Ovary (tissue), 9 donors: Measurements from ENCODE around the gene DNAI1. TPM values are rescaled to one million over a fixed set of nuclear protein-coding genes. Genes with fewer than 3 reads are reported as not detected.

Experiments
- DNase-seq, 5 donors: peaks; one replicate each; pipeline ENCODE4 v3.0.0-alpha.2; 2019 to 2020
- H3K27ac ChIP-seq, 2 donors: fragments of 200-600 bp; one replicate each; pipeline versions ENCODE4 v1.5.1 to v1.8.0; 2019 to 2022
- H3K27me3 ChIP-seq: fragments of 200-600 bp; one replicate; pipeline ENCODE4 v1.8.0; 2022
- H3K36me3 ChIP-seq: fragments of 200-600 bp; sonication (generic); one replicate; pipeline ENCODE4 v1.5.1; 2019
- H3K4me1 ChIP-seq: one replicate; pipeline ENCODE4 v1.8.1; 2013; ENCODE audit warnings: mild to moderate bottlenecking, moderate library complexity; ENCODE audit not compliant: insufficient read depth
- H3K4me3 ChIP-seq: fragments of 200-600 bp; sonication (generic); one replicate; pipeline ENCODE4 v1.5.1; 2017
- H3K9me3 ChIP-seq, 2 donors: fragments of 200-600 bp in 1 of 2; sonication (generic) in 1 of 2; one replicate each; pipeline versions ENCODE4 v1.5.1 to v1.8.1; 2013 to 2019; ENCODE audit warnings: mild to moderate bottlenecking in 1 of 2, moderate library complexity in 1 of 2
- CTCF ChIP-seq, 3 donors: fragments of 450-650 bp in 2 of 3; fragments of 200-600 bp in 1 of 3; IDR thresholded peaks; one replicate each; pipeline versions ENCODE4 v1.5.1 to v1.8.0; 2016 to 2022; ENCODE audit warnings: antibody characterized with exemption in 3 of 3, mild to moderate bottlenecking in 1 of 3
- EP300 ChIP-seq: sonication (generic); formaldehyde crosslinking; IDR thresholded peaks from one replicate; pipeline ENCODE4 v1.6.1; 2017; ENCODE audit warnings: antibody characterized with exemption
- POLR2A ChIP-seq: fragments of 450-650 bp; IDR thresholded peaks from one replicate; pipeline ENCODE4 v1.6.1; 2017; ENCODE audit warnings: antibody characterized with exemption, mild to moderate bottlenecking, moderate library complexity
- WGBS, 3 donors: extraction: QIAGEN DNeasy Blood & Tissue Kit in 1 of 3; methylation state at CpG; one replicate each; pipeline versions ENCODE4 v1.1.5 to v1.1.7; 2013 to 2017; 5-methylcytosine and 5-hydroxymethylcytosine counted together
- intact Hi-C, 4 donors: fragments of 100-400 bp; cut with DNase I; formaldehyde crosslinking; loops; one replicate each; pipeline versions ENCODE4 v1.11.0 to v1.15.1; 2022 to 2023
- polyA plus RNA-seq, 2 donors: library from polyadenylated mRNA; stranded (reverse); fragments of 200-250 nt in 1 of 2; fragments of 350-450 nt in 1 of 2; fragmentation: Illumina TruSeq in 1 of 2; extraction: RNeasy Lipid Tissue Mini Kit (QIAGEN cat#74804) in 1 of 2; gene quantifications; one replicate each; pipeline ENCODE4 v1.2.3, GENCODE V29; 2013 to 2014
- total RNA-seq, 7 donors: library from RNA; depleted of rRNA in 2 of 7; stranded (reverse); fragments of >200 nt in 2 of 7; fragmentation: NEBNext Ultra II Directional in 3 of 7; extraction: Animal tissue kit (Norgen Biotek cat#: 25700) in 3 of 7; gene quantifications; one replicate each; pipeline versions ENCODE4 v1.1.0 to v1.2.4, GENCODE V29; 2016 to 2023
- donor health status: DM: no; HTN: no; CAD: no; lungs with moderate emphysema.
- donor health status: DM: no; HTN: no; CAD: no.
- donor health status: Bipolar disorder and iron deficiency.
- donor health status: DM: yes; HTN: yes; CAD: no.
- donor health status: DM: no; HTN: no; CAD: no.
- donor health status: DM: yes; HTN: yes; CAD: no.

Gene DNAI1
- total and polyA plus RNA-seq, 9 donors, result 0.10 to 26.1 (median 1.9) TPM; not detected in 3

DNA sequence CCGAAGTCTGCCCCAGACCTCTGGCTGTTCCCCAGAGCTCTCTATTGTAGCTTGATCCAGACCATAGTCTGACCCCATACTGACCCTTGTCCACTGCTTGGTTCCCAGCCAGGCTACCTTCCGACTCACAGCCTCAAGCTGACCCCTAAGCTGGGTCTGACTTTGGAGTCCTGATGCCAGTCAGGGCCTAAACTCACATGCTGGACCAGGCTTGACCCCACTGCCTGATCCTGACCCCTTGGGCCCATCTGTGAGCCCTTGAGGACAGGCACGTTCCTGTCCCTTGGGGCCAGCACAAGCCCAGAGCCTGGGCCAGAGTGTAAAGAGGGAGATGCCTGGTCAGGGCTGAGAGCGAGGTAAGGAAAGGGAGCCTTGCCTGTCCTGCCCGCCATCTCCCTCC lies 96.9 kb downstream of the DNAI1 start:
- intact Hi-C loops, result no loop called here
- peaks cover 8% of the 10 kb centered on the region for H3K4me1 ChIP-seq
- H3K4me3 ChIP-seq, result no peak overlapping the region
- 78 to 85% (median 82%) methylated on average over 5 of the region's 5 CpGs for WGBS, 3 donors
- no peak for TF ChIP-seq CTCF (IDR thresholded peaks at IDR 0.05)
- no peak for TF ChIP-seq EP300
- no peak for TF ChIP-seq POLR2A
- H3K27ac ChIP-seq, result no peak overlapping the region
- no peaks in the 10 kb centered on the region for H3K9me3 ChIP-seq
- H3K36me3 ChIP-seq, result no peaks in the 10 kb centered on the region
- DNase-seq, result peak in 1 of 5 donors; percentile 33
- no peaks in the 10 kb centered on the region for H3K27me3 ChIP-seq

DNA sequence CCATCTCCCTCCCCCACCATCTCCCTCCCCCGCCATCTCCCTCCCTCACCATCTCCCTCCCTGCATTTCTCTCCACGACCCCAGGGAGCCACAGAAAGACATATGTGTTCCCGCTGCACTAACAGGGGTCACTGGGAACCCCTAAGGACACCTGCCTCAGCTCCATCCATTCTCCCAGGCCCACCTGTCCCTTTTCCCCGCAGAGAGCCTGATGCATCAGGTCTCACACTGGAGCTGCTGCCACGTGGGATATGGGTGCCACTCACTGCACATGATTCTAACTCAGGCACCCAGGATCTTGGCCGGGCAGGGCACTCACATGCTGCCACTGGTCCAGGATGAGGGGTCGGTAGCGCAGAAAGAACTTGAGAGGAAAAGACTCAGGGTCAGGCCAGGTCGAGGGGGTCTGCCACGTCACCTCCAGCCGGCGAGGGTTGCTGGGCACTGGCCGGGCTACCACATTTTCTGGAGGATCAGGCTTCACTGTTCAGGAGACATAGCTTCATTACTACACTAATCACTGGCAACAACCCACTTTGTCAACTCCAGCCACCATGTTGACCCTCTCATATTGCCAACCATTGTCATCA lies 97.4 kb downstream of the DNAI1 start:
- TF ChIP-seq POLR2A, result no peak
- Histone ChIP-seq H3K36me3 (no peaks in the 10 kb centered on the region), H3K4me1 (peaks cover 12% of the 10 kb centered on the region), H3K4me3 (no peak overlapping the region), H3K9me3 (no peaks in the 10 kb centered on the region), H3K27ac (no peak overlapping the region), H3K27me3 (no peaks in the 10 kb centered on the region)
- WGBS, 3 donors, result 88 to 94% (median 89%) methylated on average over 13 of the region's 13 CpGs
- intact Hi-C loops, result no loop called here
- DNase-seq, result no peak

DNA sequence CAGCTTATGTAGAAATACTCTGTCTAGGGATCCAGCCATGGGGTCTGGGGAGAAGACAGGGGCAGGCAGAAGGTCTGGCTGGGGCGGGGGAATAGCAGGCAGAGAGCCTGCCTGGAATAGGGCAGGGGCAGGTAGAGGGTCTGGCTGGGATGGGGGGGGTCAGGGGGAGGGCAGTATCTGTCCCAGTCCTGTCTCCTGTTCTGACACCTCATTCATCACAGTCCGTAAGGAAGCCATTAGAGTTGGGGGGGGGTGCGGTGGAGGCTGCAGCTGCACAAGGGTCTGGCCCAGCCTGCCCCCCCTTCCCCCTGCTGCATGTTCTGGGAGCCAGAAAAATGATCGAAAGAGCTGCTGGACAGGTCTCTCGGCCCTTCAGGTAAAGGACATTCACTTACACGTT lies 98.3 kb downstream of the DNAI1 start:
- H3K4me1 ChIP-seq, result peaks cover 14% of the 10 kb centered on the region
- no peaks in the 10 kb centered on the region for H3K27me3 ChIP-seq
- TF ChIP-seq CTCF (IDR thresholded peaks at IDR 0.05) (no peak), EP300 (no peak), POLR2A (no peak)
- no peak overlapping the region for H3K4me3 ChIP-seq
- WGBS, 3 donors, result 70 to 75% (median 74%) methylated on average over 6 of the region's 6 CpGs
- no peaks in the 10 kb centered on the region for H3K9me3 ChIP-seq
- no peak overlapping the region for H3K27ac ChIP-seq
- intact Hi-C loops, result no loop called here
- H3K36me3 ChIP-seq, result no peaks in the 10 kb centered on the region
- peak in 1 of 5 donors; percentile 28 for DNase-seq

- DNase-seq, result peak in 1 of 5 donors; percentile 33
- Histone ChIP-seq H3K27ac (no peak overlapping the region), H3K4me3 (no peak overlapping the region), H3K27me3 (no peaks in the 10 kb centered on the region), H3K36me3 (no peaks in the 10 kb centered on the region), H3K9me3 (no peaks in the 10 kb centered on the region), H3K4me1 (peaks cover 15% of the 10 kb centered on the region)
- intact Hi-C loops, result no loop called here
- 68 to 77% (median 77%) methylated on average over 17 to 19 of the region's 19 CpGs for WGBS, 3 donors
- TF ChIP-seq EP300 (no peak), POLR2A (no peak), CTCF (IDR thresholded peaks at IDR 0.05) (no peak)
Measured at GRCh38 chr9:34557426-34558321, 99.1 kb downstream of the DNAI1 start.

DNA sequence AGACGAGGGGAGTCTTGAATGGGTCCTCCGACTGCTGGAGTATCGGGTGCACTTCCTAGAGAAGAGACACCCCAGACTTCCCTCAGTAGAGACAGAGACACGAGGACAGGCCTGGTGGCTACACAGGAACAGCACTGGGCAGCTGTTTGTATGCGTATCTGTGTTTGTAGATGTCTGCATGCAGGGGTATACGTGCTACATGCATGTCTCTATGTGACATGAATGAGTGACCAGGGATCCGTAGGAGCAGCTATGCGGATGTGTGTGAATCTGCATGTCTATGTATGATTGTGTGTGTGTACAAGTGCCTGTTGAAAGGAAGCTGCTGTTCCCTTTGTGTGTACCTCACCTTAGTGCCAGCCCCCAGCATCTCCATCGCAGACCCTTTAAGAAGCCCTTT lies 99.8 kb downstream of the DNAI1 start:
- intact Hi-C loops, result no loop called here
- DNase-seq, result no peak
- WGBS, 3 donors, result 87 to 88% (median 87%) methylated on average over 9 of the region's 9 CpGs

More for the DNA sequence above, 99.8 kb downstream of the DNAI1 start:
- Histone ChIP-seq H3K4me1 (peaks cover 15% of the 10 kb centered on the region), H3K4me3 (no peak overlapping the region), H3K27ac (no peak overlapping the region), H3K9me3 (no peaks in the 10 kb centered on the region), H3K36me3 (no peaks in the 10 kb centered on the region), H3K27me3 (no peaks in the 10 kb centered on the region)
- TF ChIP-seq CTCF (IDR thresholded peaks at IDR 0.05) (no peak), EP300 (no peak), POLR2A (no peak)
